Loucy (cell line): ENCODE results near the gene DNMBP.

ENCODE experiments used
- H2AFZ ChIP-seq: fragments of 200-600 bp; sonication (generic); 2 replicates; pipeline ENCODE4 v1.6.0; 2016; ENCODE audit warnings: antibody characterized with exemption, mild to moderate bottlenecking, low read length, moderate library complexity
- H3F3A ChIP-seq: fragments of 200-600 bp; 2 replicates; pipeline ENCODE4 v1.6.0; 2016; ENCODE audit warnings: antibody characterized with exemption, low read depth, mild to moderate bottlenecking
- H3K27me3 ChIP-seq: fragments of 200-600 bp; sonication (generic); 2 replicates; pipeline ENCODE4 v1.6.1; 2014; ENCODE audit warnings: low read length, mild to moderate bottlenecking; ENCODE audit not compliant: insufficient read depth, poor library complexity, severe bottlenecking
- H3K36me3 ChIP-seq: fragments of 200-600 bp; sonication (generic); 2 replicates; pipeline ENCODE4 v1.6.1; 2016; ENCODE audit warnings: low read length; ENCODE audit not compliant: insufficient read depth
- H3K4me1 ChIP-seq: fragments of 200-600 bp; sonication (generic); 2 replicates; pipeline ENCODE4 v1.5.1; 2014; ENCODE audit warnings: low read length, mild to moderate bottlenecking; ENCODE audit not compliant: insufficient read depth, poor library complexity, severe bottlenecking
- H3K4me2 ChIP-seq: fragments of 200-600 bp; sonication (generic); 2 replicates; pipeline ENCODE4 v1.6.0; 2014; ENCODE audit warnings: antibody characterized with exemption, low read length, low read depth, mild to moderate bottlenecking; ENCODE audit not compliant: poor library complexity, severe bottlenecking
- H3K4me3 ChIP-seq: fragments of 200-600 bp; sonication (generic); 2 replicates; pipeline ENCODE4 v1.5.1; 2014; ENCODE audit warnings: low read length, mild to moderate bottlenecking, mixed read lengths; ENCODE audit not compliant: poor library complexity, severe bottlenecking
- H3K79me2 ChIP-seq: fragments of 200-600 bp; sonication (generic); 2 replicates; pipeline ENCODE4 v1.6.1; 2014; ENCODE audit warnings: low read length; ENCODE audit not compliant: insufficient read depth
- H3K9ac ChIP-seq: fragments of 200-600 bp; sonication (generic); 2 replicates; pipeline ENCODE4 v1.6.0; 2014; ENCODE audit warnings: mild to moderate bottlenecking, low read depth, low read length, moderate library complexity; ENCODE audit not compliant: poor library complexity, severe bottlenecking
- H3K9me2 ChIP-seq: fragments of 200-600 bp; sonication (generic); replicated peaks from 2 replicates; pipeline ENCODE4 v1.6.1; 2016; ENCODE audit warnings: low read depth, low read length, mixed read lengths
- H3K9me3 ChIP-seq: fragments of 200-600 bp; sonication (generic); 2 replicates; pipeline ENCODE4 v1.6.1; 2014; ENCODE audit warnings: mild to moderate bottlenecking, antibody characterized with exemption, low read length, low read depth; ENCODE audit not compliant: insufficient read depth
- H4K20me1 ChIP-seq: fragments of 200-600 bp; sonication (generic); 2 replicates; pipeline ENCODE4 v1.6.0; 2014; ENCODE audit warnings: antibody characterized with exemption, low read length, mild to moderate bottlenecking; ENCODE audit not compliant: insufficient read depth, poor library complexity, severe bottlenecking
- EZH2phosphoT487 ChIP-seq: fragments of 200-600 bp; IDR thresholded peaks from 2 replicates; pipeline ENCODE4 v1.6.1; 2018; ENCODE audit warnings: antibody characterized with exemption, mild to moderate bottlenecking, moderate library complexity, borderline replicate concordance
- TF ChIP-seq, protein P1 (sequence below): fragments of 200-600 bp; sonication (generic); conservative IDR thresholded peaks from 2 replicates; pipeline ENCODE4 v1.5.1; 2014; ENCODE audit warnings: mild to moderate bottlenecking, antibody characterized with exemption, low read length

Gene DNMBP

DNA sequence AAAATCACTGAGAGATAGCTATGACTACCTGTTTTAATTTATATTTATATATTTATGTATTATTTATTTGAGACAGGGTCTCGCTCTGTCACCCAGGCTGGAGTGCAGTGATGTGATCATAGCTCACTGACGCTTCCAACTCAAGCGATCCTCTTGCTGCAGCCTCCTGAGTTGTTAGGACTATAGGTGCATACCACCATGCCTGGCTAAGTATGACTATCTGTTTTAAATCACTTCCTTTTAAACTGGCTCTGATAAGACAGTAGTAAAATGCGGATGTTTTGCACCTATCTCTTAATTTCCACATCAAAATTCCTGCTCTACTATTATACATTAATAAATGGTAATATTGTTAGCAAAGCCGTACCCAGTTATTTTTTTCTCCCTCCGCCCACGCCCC lies 41.8 kb downstream of the DNMBP start:
- Histone ChIP-seq H3K4me1 (no peaks in the 10 kb centered on the region), H3K9me3 (no peaks in the 10 kb centered on the region), H4K20me1 (no peaks in the 10 kb centered on the region), H3K36me3 (peaks cover 20% of the 10 kb centered on the region; the same call in 1 of the 2 replicates), H2AFZ (no peak overlapping the region), H3K79me2 (no peaks in the 10 kb centered on the region), H3K4me3 (no peak overlapping the region), H3K9ac (no peak overlapping the region), H3K9me2 (no peaks in the 10 kb centered on the region), H3K27me3 (no peaks in the 10 kb centered on the region), H3F3A (no peaks in the 10 kb centered on the region), H3K4me2 (no peak overlapping the region)
- TF ChIP-seq EZH2phosphoT487, result no peak
- TF ChIP-seq, protein P1, sequence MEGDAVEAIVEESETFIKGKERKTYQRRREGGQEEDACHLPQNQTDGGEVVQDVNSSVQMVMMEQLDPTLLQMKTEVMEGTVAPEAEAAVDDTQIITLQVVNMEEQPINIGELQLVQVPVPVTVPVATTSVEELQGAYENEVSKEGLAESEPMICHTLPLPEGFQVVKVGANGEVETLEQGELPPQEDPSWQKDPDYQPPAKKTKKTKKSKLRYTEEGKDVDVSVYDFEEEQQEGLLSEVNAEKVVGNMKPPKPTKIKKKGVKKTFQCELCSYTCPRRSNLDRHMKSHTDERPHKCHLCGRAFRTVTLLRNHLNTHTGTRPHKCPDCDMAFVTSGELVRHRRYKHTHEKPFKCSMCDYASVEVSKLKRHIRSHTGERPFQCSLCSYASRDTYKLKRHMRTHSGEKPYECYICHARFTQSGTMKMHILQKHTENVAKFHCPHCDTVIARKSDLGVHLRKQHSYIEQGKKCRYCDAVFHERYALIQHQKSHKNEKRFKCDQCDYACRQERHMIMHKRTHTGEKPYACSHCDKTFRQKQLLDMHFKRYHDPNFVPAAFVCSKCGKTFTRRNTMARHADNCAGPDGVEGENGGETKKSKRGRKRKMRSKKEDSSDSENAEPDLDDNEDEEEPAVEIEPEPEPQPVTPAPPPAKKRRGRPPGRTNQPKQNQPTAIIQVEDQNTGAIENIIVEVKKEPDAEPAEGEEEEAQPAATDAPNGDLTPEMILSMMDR, result no peak

DNA sequence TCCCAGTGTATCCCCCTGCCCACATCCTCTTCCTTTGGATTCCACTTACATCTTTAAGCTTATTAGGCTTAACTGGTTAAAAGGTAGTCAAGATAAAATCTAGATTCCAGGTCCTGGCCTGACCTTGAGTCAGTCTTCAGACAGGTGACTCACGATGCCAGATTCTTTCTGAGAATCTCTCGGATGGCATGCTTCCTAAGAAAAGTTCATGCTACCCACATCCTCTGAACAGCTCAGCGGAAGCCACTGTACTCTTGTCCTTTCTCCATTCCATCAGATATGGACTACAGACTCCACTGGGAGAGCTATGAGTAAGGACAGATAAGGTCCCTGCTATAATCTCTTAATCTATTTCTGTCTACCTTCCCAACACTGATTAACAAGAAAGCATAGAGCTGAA lies 43.4 kb downstream of the DNMBP start:
- H3K9ac ChIP-seq, result no peak overlapping the region

DNA sequence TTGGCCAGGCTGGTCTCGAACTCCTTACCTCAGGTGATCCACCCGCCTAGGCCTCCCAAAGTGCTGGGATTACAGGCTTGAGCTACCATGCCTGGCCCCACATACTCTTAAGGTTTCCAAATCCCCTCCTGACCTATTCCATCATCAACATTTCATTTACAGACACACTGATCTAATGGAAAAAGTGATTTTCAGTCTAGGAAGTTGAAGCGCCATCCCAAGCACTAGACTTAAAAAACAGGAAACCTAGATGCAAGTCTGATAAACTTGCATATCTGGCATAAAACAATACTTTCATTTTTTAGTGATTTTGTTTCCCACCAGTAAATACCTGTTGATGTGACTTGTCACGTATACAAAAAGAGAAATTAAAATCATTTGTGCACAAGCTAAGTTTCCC lies 44.0 kb downstream of the DNMBP start:
- H3K9ac ChIP-seq, result no peak overlapping the region
- H3K9me2 ChIP-seq, result no peaks in the 10 kb centered on the region
- no peak overlapping the region for H2AFZ ChIP-seq
- H3K36me3 ChIP-seq, result peaks cover 17% of the 10 kb centered on the region; the same call in 1 of the 2 replicates
- H3K4me3 ChIP-seq, result no peak overlapping the region
- H3K27me3 ChIP-seq, result no peaks in the 10 kb centered on the region
- no peaks in the 10 kb centered on the region for H3K9me3 ChIP-seq
- H4K20me1 ChIP-seq, result no peaks in the 10 kb centered on the region
- TF ChIP-seq, protein P1, result no peak
- TF ChIP-seq EZH2phosphoT487, result no peak
- H3K4me2 ChIP-seq, result no peak overlapping the region
- no peaks in the 10 kb centered on the region for H3F3A ChIP-seq
- no peaks in the 10 kb centered on the region for H3K4me1 ChIP-seq
- no peaks in the 10 kb centered on the region for H3K79me2 ChIP-seq

More for the DNA sequence above, 43.4 kb downstream of the DNMBP start:
- H2AFZ ChIP-seq, result no peak overlapping the region
- H3K9me3 ChIP-seq, result no peaks in the 10 kb centered on the region
- TF ChIP-seq, protein P1, result no peak
- no peak for TF ChIP-seq EZH2phosphoT487
- H3K4me2 ChIP-seq, result no peak overlapping the region
- H3F3A ChIP-seq, result no peaks in the 10 kb centered on the region
- H3K36me3 ChIP-seq, result peaks cover 20% of the 10 kb centered on the region; the same call in 1 of the 2 replicates
- H3K79me2 ChIP-seq, result no peaks in the 10 kb centered on the region
- H3K9me2 ChIP-seq, result no peaks in the 10 kb centered on the region
- H3K4me1 ChIP-seq, result no peaks in the 10 kb centered on the region
- H4K20me1 ChIP-seq, result no peaks in the 10 kb centered on the region
- no peak overlapping the region for H3K4me3 ChIP-seq
- H3K27me3 ChIP-seq, result no peaks in the 10 kb centered on the region
